ENCODE data around the gene KCNC3.
A peak's percentile ranks its signal among the peaks of the same experiment; 100 is the strongest.

GRCh38 chr19:50314724-50315708 is 14.2 kb downstream of the KCNC3 start:
- TF ChIP-seq CTCF (conservative IDR thresholded peaks at IDR 0.05 in 1 of 2, IDR thresholded peaks at IDR 0.05 in 1 of 2; ENCODE audit: extremely low read depth in 1 of 2, insufficient read depth in 1 of 2, low read depth in 1 of 2, low read length in 2 of 2) (no peak), EZH2 (IDR thresholded peaks at IDR 0.05; ENCODE audit: borderline replicate concordance, low read length) (peak; percentile 66)

All from mammary epithelial cell (primary cell).